Measurements from ENCODE around the gene CLCN5.
A peak's percentile ranks its signal among the peaks of the same experiment; 100 is the strongest.

The CLCN5 gene

GRCh38 chrX:49922291-49923241 lies at the start of gene CLCN5:
CLCN5 (plus strand) TSS chrX:49922596; CDS start chrX:49925299, 2,703 bp downstream.
- no peak for TF ChIP-seq CTCF (IDR thresholded peaks at IDR 0.05; ENCODE audit: borderline replicate concordance, insufficient read depth, low read depth, low read length)

GRCh38 chrX:49876750-49877149 lies 45.6 kb upstream of the CLCN5 start:
- no peak; the same call in 1 of the 2 replicates for TF ChIP-seq CTCF (IDR thresholded peaks at IDR 0.05; ENCODE audit: borderline replicate concordance, insufficient read depth, low read depth, low read length)
- no peak overlapping the region for H3K4me3 ChIP-seq (ENCODE audit: low read depth, low read length)

More at GRCh38 chrX:49922291-49923241, at the start of gene CLCN5:
- H3K4me3 ChIP-seq (ENCODE audit: low read depth, low read length) = peak within 1 kb of the TSS; percentile 84

GRCh38 chrX:49877397-49878101 lies 44.8 kb upstream of the CLCN5 start:
- no peak for TF ChIP-seq CTCF (IDR thresholded peaks at IDR 0.05; ENCODE audit: borderline replicate concordance, insufficient read depth, low read depth, low read length)
- H3K4me3 ChIP-seq (ENCODE audit: low read depth, low read length) = no peak overlapping the region

- H3K4me3 ChIP-seq (ENCODE audit: low read depth, low read length) = peak overlapping the region; percentile 66
Measured at GRCh38 chrX:49878128-49878833, 44.1 kb upstream of the CLCN5 start.

GRCh38 chrX:49878834-49879655 lies 43.4 kb upstream of the CLCN5 start, which contains the start of gene USP27X:
USP27X (plus strand) TSS chrX:49879484; CDS start chrX:49880308, 824 bp downstream.
- TF ChIP-seq CTCF (IDR thresholded peaks at IDR 0.05; ENCODE audit: borderline replicate concordance, insufficient read depth, low read depth, low read length) = peak; percentile 53; the same call in 1 of the 2 replicates
- H3K4me3 ChIP-seq (ENCODE audit: low read depth, low read length) = peak within 1 kb of the TSS; percentile 66

More at GRCh38 chrX:49878128-49878833, 44.1 kb upstream of the CLCN5 start:
- TF ChIP-seq CTCF (IDR thresholded peaks at IDR 0.05; ENCODE audit: borderline replicate concordance, insufficient read depth, low read depth, low read length) = no peak

All from GM12875 (cell line).